Type B pancreatic cell (in vitro differentiated cells): ENCODE data around the gene RPLP2. TPM values are rescaled to one million over a fixed set of nuclear protein-coding genes. Genes with fewer than 3 reads are reported as not detected.
A peak's percentile ranks its signal among the peaks of the same experiment; 100 is the strongest.

ENCODE experiments used
- DNase-seq: peaks from one replicate; pipeline ENCODE4 v3.0.0; 2021; ENCODE audit warnings: mixed read lengths; ENCODE audit not compliant: unreplicated experiment; ENCODE audit errors: extremely low spot score
- H3K27ac Mint-ChIP-seq: 2 replicates; pipeline ENCODE4 v1.8.0; 2021; ENCODE audit warnings: mild to moderate bottlenecking, mixed read lengths
- H3K27me3 Mint-ChIP-seq: 2 replicates; pipeline ENCODE4 v1.8.0; 2021; ENCODE audit warnings: mixed read lengths
- H3K36me3 Mint-ChIP-seq: 2 replicates; pipeline ENCODE4 v1.8.0; 2021; ENCODE audit warnings: mixed read lengths
- H3K4me1 Mint-ChIP-seq: one replicate; pipeline ENCODE4 v1.8.0; 2021; ENCODE audit warnings: mixed read lengths; ENCODE audit not compliant: unreplicated experiment
- H3K4me3 Mint-ChIP-seq: 2 replicates; pipeline ENCODE4 v1.8.0; 2021; ENCODE audit warnings: mild to moderate bottlenecking, mixed read lengths
- H3K9me3 Mint-ChIP-seq: 2 replicates; pipeline ENCODE4 v1.8.0; 2021; ENCODE audit warnings: mixed read lengths
- CTCF ChIP-seq: fragments of 200-600 bp; sonication (generic); conservative IDR thresholded peaks from 2 replicates; pipeline ENCODE4 v1.5.0; 2021; ENCODE audit warnings: antibody characterized with exemption, mild to moderate bottlenecking
- total RNA-seq: library from RNA; stranded (reverse); gene quantifications from 2 replicates; pipeline ENCODE4 v1.2.1, GENCODE V29; 2021; ENCODE audit warnings: low replicate concordance

RPLP2 gene
- total RNA-seq, 1 donor from 2014 or later: 1,985 TPM

GRCh38 chr11:858762-859339, 49.1 kb downstream of the RPLP2 start:
- TF ChIP-seq CTCF: no peak
- H3K27me3 Mint-ChIP-seq: no peaks in the 10 kb centered on the region
- no peak overlapping the region for H3K27ac Mint-ChIP-seq
- no peaks in the 10 kb centered on the region for H3K36me3 Mint-ChIP-seq
- no peaks in the 10 kb centered on the region for H3K9me3 Mint-ChIP-seq
- DNase-seq: no peak
- peaks cover 9% of the 10 kb centered on the region for H3K4me1 Mint-ChIP-seq
- no peak overlapping the region for H3K4me3 Mint-ChIP-seq

GRCh38 chr11:859394-860131, 49.8 kb downstream of the RPLP2 start:
- H3K36me3 Mint-ChIP-seq: no peaks in the 10 kb centered on the region
- no peak for TF ChIP-seq CTCF
- H3K9me3 Mint-ChIP-seq: no peaks in the 10 kb centered on the region
- H3K27ac Mint-ChIP-seq: no peak overlapping the region
- H3K4me1 Mint-ChIP-seq: peaks cover 9% of the 10 kb centered on the region
- no peaks in the 10 kb centered on the region for H3K27me3 Mint-ChIP-seq
- no peak for DNase-seq
- H3K4me3 Mint-ChIP-seq: no peak overlapping the region

- TF ChIP-seq CTCF: no peak
- DNase-seq: no peak
- Mint-ChIP-seq H3K4me1 (peaks cover 9% of the 10 kb centered on the region), H3K27ac (no peak overlapping the region), H3K9me3 (no peaks in the 10 kb centered on the region), H3K27me3 (no peaks in the 10 kb centered on the region), H3K4me3 (no peak overlapping the region), H3K36me3 (no peaks in the 10 kb centered on the region)
These were observed 50.7 kb downstream of the RPLP2 start for GRCh38 chr11:860234-861104.

GRCh38 chr11:861105-861479, 51.3 kb downstream of the RPLP2 start:
- no peaks in the 10 kb centered on the region for H3K27me3 Mint-ChIP-seq
- H3K9me3 Mint-ChIP-seq: no peaks in the 10 kb centered on the region
- H3K4me1 Mint-ChIP-seq: peaks cover 9% of the 10 kb centered on the region
- no peak for DNase-seq
- no peak for TF ChIP-seq CTCF
- H3K27ac Mint-ChIP-seq: no peak overlapping the region
- no peaks in the 10 kb centered on the region for H3K36me3 Mint-ChIP-seq
- no peak overlapping the region for H3K4me3 Mint-ChIP-seq

- no peaks in the 10 kb centered on the region for H3K27me3 Mint-ChIP-seq
- H3K4me3 Mint-ChIP-seq: no peak overlapping the region
- no peak for TF ChIP-seq CTCF
- H3K4me1 Mint-ChIP-seq: peaks cover 9% of the 10 kb centered on the region
- DNase-seq: no peak
- H3K36me3 Mint-ChIP-seq: no peaks in the 10 kb centered on the region
- no peaks in the 10 kb centered on the region for H3K9me3 Mint-ChIP-seq
- H3K27ac Mint-ChIP-seq: peak overlapping the region; percentile 76
These were observed 52.4 kb downstream of the RPLP2 start for GRCh38 chr11:862081-862661.

Other genes with a start within 250 kb of the RPLP2 start
- gene LMNTD2, start 249.2 kb upstream of the RPLP2 start, total RNA-seq: 6.7 and 7.2 TPM in 2 replicates
- 35.7 and 75.8 TPM in 2 replicates for gene RASSF7, start 249.0 kb upstream of the RPLP2 start, total RNA-seq
- gene PHRF1, start 233.5 kb upstream of the RPLP2 start, total RNA-seq: 38.7 and 40.8 TPM in 2 replicates
- 16.4 and 20.5 TPM in 2 replicates for gene IRF7, start 194.0 kb upstream of the RPLP2 start, total RNA-seq
- gene CDHR5, start 185.0 kb upstream of the RPLP2 start, total RNA-seq: 7.1 and 23.0 TPM in 2 replicates
- gene SCT, start 182.8 kb upstream of the RPLP2 start, total RNA-seq: 3.1 and 15.3 TPM in 2 replicates
- gene DRD4, start 172.7 kb upstream of the RPLP2 start, total RNA-seq: 0.59 and 1.2 TPM in 2 replicates
- gene DEAF1, start 114.7 kb upstream of the RPLP2 start, total RNA-seq: 41.0 and 48.1 TPM in 2 replicates
- gene TMEM80, start 114.2 kb upstream of the RPLP2 start, total RNA-seq: 23.2 and 37.4 TPM in 2 replicates
- 218 and 497 TPM in 2 replicates for gene EPS8L2, start 103.7 kb upstream of the RPLP2 start, total RNA-seq
- 189 and 288 TPM in 2 replicates for gene TALDO1, start 62.5 kb upstream of the RPLP2 start, total RNA-seq
- gene GATD1, start 32.5 kb upstream of the RPLP2 start, total RNA-seq: 80.1 and 80.9 TPM in 2 replicates
- 0.17 and 0.89 TPM in 2 replicates for gene CEND1, start 19.9 kb upstream of the RPLP2 start, total RNA-seq
- 31.6 and 35.6 TPM in 2 replicates for gene SLC25A22, start 11.7 kb upstream of the RPLP2 start, total RNA-seq
- 32.7 and 44.5 TPM in 2 replicates for gene PIDD1, start 4.7 kb upstream of the RPLP2 start, total RNA-seq
- gene PNPLA2, start 8.9 kb downstream of the RPLP2 start, total RNA-seq: 47.8 and 55.6 TPM in 2 replicates
- 10.3 and 19.3 TPM in 2 replicates for gene CRACR2B, start 18.0 kb downstream of the RPLP2 start, total RNA-seq
- gene CD151, start 23.0 kb downstream of the RPLP2 start, total RNA-seq: 126 and 128 TPM in 2 replicates
- 106 and 134 TPM in 2 replicates for gene POLR2L, start 32.6 kb downstream of the RPLP2 start, total RNA-seq
- gene TSPAN4, start 32.9 kb downstream of the RPLP2 start, total RNA-seq: 12.8 and 43.2 TPM in 2 replicates
- 98.9 and 100 TPM in 2 replicates for gene CHID1, start 100.8 kb downstream of the RPLP2 start, total RNA-seq
- gene AP2A2, start 115.9 kb downstream of the RPLP2 start, total RNA-seq: 82.6 and 109 TPM in 2 replicates
- gene MUC6, start 226.8 kb downstream of the RPLP2 start, total RNA-seq: 0.38 and 0.46 TPM in 2 replicates